DMS79 (cell line): ENCODE results near the gene TMUB1.
"Not testable (repeated sequence)": the region's sequence is repeated elsewhere in the genome, so short reads cannot be mapped to it uniquely, and the experiment has no call there.

Experiments used
- DNase-seq: peaks from one replicate; lab custom pipeline; 2025; lab: John Stamatoyannopoulos, UW

The TMUB1 gene

DNA sequence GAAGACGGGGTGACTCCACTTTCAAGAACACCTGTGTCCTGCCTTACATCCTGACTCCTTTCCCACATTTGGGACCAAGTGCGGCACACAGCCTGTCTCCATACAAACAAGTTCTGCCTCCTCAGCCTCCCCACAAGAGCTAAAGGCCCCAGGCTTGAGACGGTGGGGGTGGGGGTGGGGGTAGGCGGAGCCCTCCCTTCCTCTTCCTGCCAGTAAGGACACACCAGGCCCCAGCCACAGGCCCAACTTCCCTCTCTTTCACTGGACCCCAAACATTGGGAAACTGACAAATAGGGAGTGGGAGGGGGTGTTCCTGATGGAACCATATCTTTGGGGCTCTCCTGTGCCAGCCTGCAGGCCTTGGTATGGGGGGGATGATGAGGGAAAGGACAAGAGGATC is 30.2 kb downstream of the TMUB1 start:
- DNase-seq, result no peak

DNA sequence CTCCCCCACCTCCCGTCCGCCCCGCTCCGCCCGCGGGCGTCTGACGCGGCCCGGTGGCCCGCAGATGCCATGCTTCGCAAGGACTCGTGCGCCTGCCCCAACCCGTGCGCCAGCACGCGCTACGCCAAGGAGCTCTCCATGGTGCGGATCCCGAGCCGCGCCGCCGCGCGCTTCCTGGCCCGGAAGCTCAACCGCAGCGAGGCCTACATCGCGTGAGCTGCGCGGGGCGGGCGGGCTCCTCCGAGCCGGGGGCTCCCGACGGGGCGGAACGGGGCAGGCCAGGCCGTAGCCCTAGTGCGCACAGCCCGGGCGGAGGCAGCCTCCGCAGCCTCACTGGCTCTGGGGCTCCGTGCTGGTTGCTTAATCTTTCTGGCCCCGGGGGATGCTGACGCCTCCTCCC is 32.2 kb downstream of the TMUB1 start:
- no peak for DNase-seq

DNA sequence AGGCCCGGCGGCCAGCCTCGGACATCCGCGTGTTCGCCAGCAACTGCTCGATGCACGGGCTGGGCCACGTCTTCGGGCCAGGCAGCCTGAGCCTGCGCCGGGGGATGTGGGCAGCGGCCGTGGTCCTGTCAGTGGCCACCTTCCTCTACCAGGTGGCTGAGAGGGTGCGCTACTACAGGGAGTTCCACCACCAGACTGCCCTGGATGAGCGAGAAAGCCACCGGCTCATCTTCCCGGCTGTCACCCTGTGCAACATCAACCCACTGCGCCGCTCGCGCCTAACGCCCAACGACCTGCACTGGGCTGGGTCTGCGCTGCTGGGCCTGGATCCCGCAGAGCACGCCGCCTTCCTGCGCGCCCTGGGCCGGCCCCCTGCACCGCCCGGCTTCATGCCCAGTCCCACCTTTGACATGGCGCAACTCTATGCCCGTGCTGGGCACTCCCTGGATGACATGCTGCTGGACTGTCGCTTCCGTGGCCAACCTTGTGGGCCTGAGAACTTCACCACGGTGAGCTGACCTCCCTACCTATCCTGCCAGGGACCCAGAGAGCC is 34.3 kb downstream of the TMUB1 start:
- DNase-seq, result no peak

- no peak for DNase-seq
Observed at GRCh38 chr7:151047976-151048815, 35.1 kb downstream of the TMUB1 start, which contains the start of gene ASIC3. Gene ASIC3, plus strand, starts transcription at chr7:151048531. Its CDS starts 355 bp downstream, at chr7:151048886.

DNA sequence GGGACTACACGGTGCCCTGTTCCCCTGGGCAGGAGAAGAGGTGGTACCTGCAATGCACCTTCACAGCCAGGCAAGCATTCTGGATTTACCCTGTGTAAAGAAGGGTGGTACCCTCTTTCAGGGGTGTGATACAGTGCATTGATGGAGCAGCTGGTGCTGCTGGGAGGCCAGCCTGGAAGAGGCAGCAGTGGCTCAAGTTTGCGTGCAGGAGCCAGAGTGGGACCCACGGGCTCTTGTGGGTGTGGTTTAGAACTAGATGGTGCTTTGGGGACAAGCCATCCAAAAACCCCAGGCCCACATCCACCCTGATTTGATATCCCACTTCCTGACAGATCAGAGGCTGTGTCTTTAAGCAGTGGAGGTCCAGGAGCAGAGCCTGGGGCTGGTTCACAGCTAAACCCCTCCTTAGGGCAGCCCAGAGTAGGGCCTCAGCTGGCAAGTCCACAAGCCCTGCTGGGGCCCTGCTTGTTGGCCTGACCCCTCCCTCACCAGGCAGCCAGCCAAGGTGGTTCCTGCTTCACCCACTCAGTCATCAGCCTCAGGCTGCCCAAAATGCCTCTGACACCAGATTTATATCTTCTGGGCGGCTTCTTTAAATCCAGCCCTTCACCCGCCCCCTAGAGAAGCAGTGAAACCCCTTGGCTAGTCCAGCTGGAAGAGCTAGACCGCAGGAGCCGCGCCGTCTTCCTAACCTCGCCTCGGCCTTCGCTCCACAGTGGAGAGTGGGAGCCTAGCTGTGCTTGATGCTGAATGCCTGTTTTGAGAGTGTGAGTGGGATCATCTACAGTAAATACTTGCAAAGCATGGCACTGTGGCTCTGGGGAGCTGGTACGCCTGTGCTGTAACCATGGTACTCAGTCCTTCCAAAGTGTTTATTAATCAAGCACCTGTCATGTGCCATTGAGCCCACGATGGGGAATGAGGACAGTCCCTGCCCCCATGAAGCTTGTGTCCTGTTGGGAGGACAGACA is 36.4 kb downstream of the TMUB1 start:
- DNase-seq, result peak; percentile 33

- no peak for DNase-seq
Observed at GRCh38 chr7:151045967-151046366, 37.3 kb downstream of the TMUB1 start.

GRCh38 chr7:151045262-151045661 is 38.0 kb downstream of the TMUB1 start:
- no peak for DNase-seq

DNA sequence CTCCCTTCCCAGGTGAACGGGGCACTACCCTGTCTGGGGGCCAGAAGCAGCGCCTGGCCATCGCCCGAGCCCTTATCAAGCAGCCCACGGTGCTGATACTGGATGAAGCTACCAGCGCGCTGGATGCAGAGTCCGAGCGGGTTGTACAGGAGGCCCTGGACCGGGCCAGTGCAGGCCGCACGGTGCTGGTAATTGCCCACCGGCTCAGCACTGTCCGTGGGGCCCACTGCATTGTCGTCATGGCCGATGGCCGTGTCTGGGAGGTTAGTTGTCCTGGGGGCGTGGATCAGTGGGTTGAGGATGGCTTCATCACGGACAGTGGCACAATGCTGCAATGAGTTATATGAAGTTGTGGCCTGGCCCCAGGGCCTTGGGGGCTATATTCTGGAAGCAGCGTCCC is 39.3 kb downstream of the TMUB1 start:
- DNase-seq, result no peak

GRCh38 chr7:151043449-151043848 is 39.8 kb downstream of the TMUB1 start:
- not testable (repeated sequence) for DNase-seq

- DNase-seq, result no peak
Observed at GRCh38 chr7:151040616-151041375, 42.5 kb downstream of the TMUB1 start.

DNA sequence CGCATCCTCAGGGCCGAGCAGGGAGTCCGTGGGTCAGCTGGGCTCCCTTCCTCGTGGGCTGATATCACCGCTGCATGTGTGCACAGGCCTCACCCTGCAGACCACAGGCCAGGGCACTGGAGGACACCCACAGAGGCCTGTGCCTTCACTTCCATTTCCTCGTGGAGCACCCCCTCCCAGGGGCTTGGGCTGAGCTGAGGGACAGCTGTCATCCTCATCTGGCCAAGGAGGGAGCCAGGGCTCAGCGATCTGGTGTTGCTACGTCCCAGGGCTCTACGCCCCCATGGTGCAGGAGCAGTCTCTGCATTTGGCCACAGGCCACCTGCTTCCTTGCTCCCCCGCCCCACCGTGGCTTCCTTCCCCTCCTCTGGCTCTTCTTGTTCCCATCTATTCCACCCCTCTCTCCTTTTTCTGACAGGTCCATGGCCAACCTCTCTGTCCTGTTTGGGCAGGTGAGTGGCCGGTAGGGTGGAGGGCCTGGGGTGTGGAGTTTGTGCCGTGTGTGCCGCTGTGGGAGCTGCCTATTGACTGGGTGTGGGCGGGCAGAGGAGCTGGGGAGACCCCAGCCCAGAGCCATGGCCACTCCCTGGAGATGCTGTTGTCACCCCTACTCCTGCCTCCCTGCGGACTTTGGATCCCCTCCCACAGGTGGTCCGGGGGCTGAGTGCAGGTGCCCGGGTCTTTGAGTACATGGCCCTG is 43.3 kb downstream of the TMUB1 start:
- DNase-seq, result no peak

DNA sequence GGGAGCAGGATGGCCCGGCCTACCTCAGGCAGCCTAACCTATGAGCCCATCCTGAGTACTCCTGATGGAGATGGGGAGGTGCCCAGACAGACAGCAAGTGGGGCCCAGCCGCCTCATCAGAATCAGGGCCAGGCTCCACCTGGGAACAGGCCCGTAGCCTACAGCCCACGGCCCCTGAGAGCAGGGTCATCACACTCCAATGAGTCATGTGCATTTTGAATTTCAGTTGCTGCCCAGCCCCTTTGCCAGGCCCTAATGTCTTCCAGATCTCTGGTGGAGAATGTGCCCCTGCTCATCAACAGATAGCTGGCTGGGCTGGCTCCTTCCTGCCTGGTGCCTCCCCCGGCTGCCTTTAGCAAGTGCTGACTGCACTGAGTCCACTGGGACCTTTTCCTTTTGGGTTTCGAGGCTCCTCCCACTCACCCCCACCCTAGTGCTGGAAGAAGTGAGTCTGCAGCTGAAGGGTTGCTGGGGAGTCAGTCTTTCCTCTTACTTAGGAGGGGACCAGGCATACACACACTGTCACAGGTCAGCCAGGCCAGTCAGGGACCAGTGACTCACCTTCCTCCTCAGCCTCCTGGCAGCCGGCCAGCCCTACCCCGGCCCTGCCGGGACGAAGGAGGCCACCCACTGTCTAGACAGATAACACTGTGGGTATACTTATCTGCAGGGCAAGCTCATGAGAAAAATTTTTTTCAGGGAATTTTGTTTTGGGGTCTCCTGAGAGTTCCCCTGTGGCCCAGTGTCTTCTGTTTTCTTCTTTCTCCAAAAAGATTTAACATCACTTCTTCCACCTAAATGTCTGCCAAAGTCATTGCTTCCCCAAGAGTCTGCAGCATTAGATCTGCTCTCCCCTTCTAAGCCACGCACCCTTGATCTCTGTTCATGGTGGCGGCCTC is 44.1 kb downstream of the TMUB1 start:
- DNase-seq, result no peak

- no peak for DNase-seq
Observed at GRCh38 chr7:151035902-151036301, 47.4 kb downstream of the TMUB1 start.

DNA sequence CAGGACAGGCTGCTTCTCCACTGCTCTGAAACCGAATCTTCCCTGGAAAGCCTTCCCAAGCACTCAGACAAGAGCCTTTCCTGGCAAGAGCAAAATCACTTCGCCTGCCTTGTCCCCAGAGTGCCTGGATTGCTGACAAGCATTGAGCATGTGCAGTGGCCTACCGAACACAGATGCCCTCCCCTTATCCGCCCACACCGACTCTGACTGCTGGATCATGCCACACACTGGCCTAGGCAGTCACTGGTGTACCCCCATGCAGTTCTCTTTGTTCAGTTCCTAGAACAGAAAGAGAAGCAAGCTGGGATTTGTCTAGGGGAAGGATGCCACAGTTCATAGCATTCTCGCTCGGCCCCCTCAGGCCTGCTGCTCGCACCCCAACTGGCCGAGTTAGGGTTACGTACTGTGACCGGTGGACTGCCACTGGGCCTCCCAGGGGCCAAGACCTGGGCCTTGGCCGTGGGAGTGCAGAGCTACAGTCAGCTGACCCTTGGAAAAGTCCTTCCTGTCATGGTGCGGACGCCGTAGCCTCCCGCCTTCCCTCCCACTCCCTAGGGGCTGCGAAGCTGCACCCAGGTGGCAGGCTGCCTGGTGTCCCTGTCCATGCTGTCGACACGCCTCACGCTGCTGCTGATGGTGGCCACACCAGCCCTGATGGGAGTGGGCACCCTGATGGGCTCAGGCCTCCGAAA is 48.1 kb downstream of the TMUB1 start:
- no peak for DNase-seq

DNA sequence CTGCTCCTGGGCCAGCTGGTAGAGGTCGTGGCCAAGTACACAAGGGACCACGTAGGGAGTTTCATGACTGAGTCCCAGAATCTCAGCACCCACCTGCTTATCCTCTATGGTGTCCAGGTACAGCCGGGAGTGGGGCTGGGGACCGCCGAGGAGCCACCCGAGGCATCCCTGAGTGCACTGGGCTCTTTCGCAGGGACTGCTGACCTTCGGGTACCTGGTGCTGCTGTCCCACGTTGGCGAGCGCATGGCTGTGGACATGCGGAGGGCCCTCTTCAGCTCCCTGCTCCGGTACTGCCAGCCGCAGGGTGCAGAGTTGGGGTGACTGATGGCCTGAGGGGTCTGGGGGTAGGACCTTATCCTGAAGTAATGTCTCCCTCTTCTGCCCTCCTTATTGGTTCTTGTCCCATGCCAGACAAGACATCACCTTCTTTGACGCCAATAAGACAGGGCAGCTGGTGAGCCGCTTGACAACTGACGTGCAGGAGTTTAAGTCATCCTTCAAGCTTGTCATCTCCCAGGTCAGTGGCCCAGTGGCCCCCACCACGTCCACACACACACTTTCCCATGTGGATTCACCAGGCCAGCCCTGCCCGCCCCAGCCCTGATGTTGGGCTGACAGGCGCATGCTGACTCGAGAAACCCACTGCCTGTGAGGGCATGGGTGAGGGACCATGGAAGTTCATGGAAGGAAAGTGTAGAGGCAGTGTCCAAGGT is 48.8 kb downstream of the TMUB1 start:
- no peak for DNase-seq

DNA sequence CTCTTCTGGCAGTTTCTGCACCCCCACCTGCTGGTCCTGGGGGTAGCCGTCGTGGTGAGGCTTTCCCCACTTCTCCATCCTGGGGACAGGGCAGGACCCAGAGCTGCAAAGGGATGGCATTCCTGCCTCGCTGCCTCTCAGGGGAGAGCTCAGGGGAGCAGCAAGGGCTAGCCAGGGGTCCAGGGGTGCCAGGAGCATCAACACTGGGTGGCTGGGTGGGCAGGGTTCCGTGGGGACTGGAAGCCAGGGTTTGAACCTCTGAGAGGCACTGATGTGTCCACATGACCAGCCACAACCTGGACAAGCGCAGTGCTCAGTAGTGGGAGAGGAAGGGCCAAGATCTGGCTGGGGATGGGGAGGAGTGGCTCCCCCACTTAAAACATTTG is 49.4 kb downstream of the TMUB1 start:
- DNase-seq, result no peak

GRCh38 chr7:151032936-151033863 is 50.1 kb downstream of the TMUB1 start:
- no peak for DNase-seq
